Fibroblast of gingiva (primary cell): ENCODE results near the gene PTPN23.
A peak's percentile ranks its signal among the peaks of the same experiment; 100 is the strongest.

Experiments
- DNase-seq: peaks from one replicate; pipeline ENCODE4 v3.0.0-alpha.2; 2011; ENCODE audit warnings: low read depth

PTPN23 gene

GRCh38 chr3:47419083-47420043 lies 38.5 kb downstream of the PTPN23 start:
- no peak for DNase-seq

GRCh38 chr3:47420044-47420430 lies 39.2 kb downstream of the PTPN23 start:
- DNase-seq, result no peak

- DNase-seq, result peak; percentile 78
Measured at GRCh38 chr3:47420511-47421484, 40.0 kb downstream of the PTPN23 start.

- DNase-seq, result peak; percentile 25
Measured at GRCh38 chr3:47421741-47422649, 41.2 kb downstream of the PTPN23 start.

- DNase-seq, result no peak
Measured at GRCh38 chr3:47422743-47423142, 41.9 kb downstream of the PTPN23 start.

DNA sequence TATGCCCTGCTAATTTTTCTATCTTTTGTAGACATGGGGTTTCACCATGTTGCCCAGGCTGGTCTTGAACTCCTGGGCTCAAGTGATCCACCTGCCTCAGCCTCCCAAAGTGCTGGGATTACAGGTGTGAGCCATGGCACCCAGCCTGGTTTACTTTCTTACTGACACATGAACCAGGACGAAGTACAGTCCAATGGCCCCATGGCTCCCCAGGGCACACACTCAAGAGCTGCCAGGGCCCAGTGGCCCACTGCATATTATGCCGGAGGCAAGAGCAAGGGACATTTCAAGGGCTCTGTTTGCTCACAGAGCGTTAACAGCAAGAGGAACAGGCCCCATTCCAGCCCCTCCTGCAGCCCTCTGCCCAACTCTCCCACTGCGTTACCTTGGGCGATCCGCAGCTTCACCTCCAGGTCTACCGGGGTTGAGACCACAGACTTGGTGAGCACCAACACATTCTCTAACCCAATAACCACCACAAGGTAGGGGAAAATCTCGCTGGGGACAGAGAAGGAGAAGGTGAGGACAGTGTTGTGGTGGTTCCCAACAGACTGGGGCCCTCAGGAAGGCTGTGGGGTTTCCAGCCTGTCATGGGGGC lies 42.8 kb downstream of the PTPN23 start:
- DNase-seq, result no peak

DNA sequence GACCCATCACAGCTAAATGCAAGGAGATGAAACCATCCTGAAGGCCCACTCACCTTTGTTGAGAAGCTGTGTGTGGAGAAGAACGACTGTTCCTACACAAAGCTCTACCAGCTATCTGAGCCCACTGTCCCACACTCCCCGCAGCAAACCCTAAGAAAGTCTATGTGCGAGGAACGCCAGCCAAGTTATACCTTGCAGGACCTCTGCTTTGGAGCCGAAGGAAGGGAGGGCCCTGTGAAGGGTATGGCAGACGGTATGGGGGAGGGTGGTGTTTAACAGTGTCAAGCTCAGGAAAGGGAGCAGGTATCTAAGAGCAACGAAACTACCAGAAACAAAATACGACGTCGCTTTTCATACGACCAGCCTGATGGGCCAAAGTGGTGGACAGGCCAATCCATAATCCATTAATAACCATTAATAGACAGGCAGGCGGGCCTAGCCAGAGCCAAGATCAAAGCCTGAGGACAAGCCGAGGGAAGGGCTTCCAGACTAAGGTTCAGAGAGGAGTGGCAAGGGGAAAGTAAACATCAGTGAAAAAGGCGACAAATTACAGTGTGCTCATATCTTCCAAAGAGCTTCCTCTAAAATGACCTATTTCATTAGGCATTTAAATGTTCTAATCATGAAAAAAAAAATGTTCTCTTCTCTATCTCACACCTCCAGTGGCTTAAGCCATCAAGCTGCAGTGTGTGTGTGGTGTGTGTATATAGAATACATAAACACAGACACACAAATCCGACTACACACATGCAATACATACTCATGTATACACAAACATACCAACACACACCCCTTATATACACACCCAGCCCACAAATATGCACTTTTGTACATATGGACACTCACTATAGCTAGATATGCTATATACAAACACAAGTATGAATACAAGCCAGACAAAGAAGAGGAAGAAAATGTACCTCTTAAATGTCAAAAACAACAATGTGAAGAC lies 43.9 kb downstream of the PTPN23 start:
- no peak for DNase-seq

DNA sequence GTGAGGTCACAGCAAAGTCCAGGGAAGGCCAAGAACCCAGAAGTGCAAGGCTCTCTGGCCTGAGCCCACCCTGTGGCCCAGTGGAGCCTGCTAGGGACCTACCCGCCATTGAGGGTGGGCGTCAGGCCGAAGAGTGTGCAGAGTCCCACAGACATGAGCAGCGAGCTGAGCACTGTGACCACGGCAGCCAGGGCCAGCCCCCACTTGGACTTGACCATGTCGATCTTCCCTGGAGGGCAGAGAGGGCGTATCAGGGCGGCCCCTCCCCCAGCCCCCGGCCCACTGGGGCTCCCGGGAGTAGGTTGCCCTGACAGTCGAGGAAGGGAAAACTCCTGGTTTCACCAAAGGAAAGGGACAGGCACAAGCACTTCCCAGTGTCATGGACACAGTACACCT lies 44.6 kb downstream of the PTPN23 start:
- DNase-seq, result no peak

GRCh38 chr3:47425959-47426358 lies 45.1 kb downstream of the PTPN23 start:
- no peak for DNase-seq

GRCh38 chr3:47427866-47428265 lies 47.0 kb downstream of the PTPN23 start:
- DNase-seq, result no peak

DNA sequence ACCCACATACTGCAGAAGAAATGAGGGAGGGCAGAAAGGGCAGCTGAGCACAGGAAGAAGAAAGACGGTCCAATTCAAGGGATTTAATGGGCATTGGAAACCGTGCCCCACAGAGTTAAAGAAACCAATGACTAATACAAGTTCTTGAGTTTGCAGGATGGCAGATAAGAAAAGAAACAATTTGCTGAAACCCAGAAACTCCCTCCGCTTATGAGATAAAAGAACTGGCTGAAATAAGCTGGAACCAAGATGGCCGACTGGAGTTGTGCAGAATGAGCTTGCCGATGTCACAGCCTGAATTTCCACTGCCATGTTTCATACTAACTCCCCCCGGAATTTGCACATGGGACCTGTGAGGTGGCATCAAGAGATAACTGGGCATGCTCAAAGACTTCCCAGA lies 47.8 kb downstream of the PTPN23 start:
- DNase-seq, result no peak

DNA sequence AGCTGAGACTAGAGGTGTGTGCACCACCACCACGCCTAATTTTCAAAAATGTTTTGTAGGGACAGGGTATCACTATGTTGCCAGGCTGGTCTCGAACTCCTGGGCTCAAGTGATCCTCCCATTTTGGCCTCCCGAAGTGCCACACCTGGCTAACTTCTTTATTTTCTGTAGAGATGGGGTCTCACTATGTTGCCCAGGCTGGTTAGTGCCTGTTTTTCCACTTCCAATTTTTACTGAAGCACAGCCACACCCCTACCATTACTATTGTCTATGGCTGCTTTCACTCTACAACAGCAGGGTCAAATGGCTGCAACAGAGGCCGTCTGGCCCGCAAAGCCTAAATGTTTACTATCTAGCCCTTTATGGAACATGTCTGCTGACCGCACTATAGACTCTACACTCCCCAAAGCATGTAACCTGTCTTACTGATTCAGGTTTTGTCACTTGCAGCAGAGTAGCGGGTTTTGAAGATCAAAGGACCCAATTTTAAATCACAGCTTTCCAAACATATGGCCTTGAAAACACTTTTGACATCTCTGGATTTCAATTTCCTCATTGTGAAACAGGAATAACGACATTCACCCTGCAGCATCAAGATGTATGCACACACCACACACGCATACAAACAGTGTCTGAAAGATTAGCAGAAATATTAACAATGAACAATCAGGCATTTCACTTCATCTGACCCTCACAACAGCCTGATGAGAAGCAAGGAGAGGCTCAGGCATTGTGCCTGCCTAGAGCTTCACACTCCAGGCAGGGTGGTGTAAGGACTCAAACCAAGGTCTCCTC lies 48.9 kb downstream of the PTPN23 start:
- DNase-seq, result no peak

GRCh38 chr3:47430606-47431005 lies 49.8 kb downstream of the PTPN23 start:
- DNase-seq, result no peak

- DNase-seq, result no peak
Measured at GRCh38 chr3:47431225-47431624, 50.4 kb downstream of the PTPN23 start.

DNA sequence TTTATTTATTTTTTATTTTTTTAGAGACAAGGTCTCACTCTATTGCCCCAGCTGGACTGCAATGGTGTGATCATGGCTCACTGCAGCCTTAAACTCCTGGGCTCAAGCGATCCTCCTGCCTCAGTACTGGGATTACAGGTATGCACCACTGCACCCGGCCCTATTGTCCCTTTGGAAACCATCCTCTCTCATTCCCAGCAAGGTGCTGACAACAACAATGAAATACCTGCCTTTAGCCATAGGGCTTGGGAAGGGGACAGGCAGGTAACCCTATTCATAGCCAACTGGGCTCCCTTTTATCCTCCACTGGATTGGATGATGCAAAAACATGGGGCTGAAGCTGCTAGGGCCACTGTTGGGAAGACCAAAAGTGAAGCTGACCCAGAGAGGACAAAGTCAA lies 51.9 kb downstream of the PTPN23 start:
- no peak for DNase-seq

DNA sequence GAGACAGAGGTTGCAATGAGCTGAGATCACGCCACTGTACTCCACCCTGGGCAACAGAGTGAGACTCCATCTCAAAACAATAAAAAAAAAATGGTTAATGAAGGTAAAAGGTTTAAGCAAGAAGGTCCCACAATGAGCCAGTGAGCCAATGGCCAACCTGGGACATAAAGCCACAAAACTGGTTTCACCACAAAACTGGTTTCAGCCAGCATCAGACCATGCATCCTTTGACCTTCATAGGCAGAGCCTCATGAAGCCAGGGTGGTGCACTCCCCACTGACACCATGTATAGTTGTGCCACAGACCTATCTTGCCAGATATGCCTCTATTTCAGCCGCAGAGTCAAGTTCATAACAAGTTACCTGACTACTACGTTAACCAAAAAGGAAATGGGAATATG lies 53.0 kb downstream of the PTPN23 start:
- no peak for DNase-seq

DNA sequence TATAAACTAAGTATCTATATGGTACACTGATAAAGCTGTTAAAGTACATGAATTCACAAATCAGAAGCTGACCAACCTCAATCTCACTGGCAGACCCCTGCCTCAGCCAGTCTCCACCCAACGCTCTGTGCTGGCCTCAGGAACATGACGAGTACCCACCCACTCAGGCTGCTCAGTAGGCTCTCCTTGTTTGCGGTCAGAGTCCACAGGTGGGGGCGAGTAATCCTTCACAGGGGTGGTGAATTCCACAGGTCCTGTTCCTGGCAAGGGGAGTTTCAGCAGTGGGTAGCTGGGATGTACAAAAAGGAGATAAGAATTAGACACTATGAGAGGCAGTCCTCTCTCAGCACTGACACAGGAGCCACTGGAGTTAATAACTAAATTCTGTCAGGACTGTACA lies 54.0 kb downstream of the PTPN23 start:
- DNase-seq, result no peak

DNA sequence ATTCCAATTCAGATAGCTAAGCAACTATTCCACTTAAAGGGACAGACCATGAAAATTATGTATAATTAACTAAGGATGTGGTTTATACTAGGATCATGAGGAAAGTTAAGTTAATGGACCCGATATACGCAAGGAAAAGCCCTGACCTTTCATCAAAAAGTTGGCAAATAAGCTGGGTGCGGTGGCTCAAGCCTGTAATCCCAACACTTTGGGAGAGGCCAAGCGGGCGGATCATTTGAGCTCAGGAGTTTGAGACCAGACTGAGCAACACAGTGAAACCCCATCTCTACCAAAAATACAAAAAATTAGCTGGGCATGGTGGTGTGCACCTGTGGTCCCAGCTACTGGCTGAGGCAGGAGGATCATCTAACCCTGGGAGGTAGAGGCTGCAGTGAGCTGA lies 55.4 kb downstream of the PTPN23 start:
- no peak for DNase-seq

DNA sequence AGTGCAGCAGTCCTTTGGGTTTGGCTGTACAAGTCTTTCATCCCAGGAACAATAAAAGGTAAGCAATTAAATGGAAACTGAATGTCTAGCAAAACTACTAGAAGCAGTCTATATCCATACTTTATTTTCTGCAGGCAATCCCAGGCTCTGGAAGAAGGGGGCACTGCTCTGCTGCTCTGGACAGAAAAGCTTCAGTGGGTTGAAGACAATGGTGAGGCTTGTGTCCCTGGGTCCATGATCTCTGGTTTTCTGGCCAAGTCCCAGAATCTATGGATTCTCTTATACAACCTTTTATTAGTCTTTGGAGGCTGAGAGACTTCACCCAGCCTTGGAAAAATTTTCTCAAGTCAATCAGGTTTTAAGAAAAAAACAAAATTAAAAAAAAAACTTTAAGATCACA lies 59.3 kb downstream of the PTPN23 start:
- DNase-seq, result peak; percentile 28
